T-helper 2 cell (primary cell): Measurements from ENCODE around the gene IFIT1.
"Not testable (repeated sequence)": the region's sequence is repeated elsewhere in the genome, so short reads cannot be mapped to it uniquely, and the experiment has no call there.

Source experiments
- DNase-seq, 5 experiments: peaks; one replicate each; pipeline versions ENCODE4 v3.0.0 to v3.0.0-alpha.2; 2012 to 2022

The IFIT1 gene

DNA sequence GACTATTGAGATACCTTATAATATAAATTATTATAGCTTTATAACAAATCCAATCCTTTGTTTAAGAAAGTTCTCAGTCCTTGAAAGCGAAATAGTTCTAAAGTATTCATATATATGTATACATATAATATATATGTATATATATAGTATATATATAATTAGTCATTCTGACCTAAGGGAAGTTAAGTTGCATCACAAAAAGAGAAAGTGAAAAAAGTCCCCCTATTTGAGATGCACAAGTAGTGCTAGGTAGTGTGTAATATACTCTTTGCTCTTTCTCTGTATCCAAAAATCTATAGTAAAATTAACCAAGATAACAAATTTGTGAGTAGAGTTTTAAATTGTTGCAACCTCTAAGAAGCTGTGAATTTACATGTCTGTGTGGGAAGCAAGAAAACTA lies 27.9 kb upstream of the IFIT1 start:
- no peak for DNase-seq

DNA sequence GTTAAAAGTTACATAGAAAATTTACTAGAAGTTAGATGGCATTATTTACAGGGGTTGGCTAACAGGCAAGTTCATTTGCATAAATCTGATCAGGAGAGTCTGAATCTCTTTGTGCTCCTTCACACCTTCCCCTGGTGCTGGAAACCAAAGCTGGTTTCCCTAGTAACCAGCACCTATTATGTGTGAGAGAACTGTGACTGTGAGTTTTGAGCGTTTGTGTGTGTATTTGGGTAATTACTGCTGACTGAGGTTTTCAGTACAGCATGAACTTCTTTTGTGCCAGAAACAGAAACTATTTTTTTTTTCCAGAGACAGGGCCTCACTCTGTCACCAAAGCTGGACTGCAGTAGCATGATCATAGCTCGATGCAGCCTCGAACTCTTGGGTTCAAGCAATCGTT lies 24.9 kb upstream of the IFIT1 start:
- peak in 2 of 5 experiments; percentile 20 to 55 for DNase-seq

DNA sequence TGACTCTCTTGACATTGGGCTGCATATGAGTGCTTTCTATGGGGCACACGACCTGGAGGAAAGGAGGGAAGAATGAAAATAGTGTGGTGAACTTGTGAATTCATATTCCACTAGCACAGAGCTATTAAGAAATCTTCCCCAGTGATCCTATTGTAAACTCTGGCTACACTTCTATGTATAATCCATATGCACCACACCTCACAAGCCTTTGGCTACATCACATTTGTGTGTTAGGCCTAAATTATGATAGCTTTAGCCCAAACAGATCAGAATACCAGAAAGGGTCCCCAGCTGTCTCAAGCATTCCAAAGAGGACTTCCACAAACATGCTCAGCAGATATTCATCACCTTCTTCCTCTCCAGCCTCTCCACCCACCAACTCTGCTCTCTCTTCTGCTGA lies 24.3 kb upstream of the IFIT1 start:
- no peak for DNase-seq

DNA sequence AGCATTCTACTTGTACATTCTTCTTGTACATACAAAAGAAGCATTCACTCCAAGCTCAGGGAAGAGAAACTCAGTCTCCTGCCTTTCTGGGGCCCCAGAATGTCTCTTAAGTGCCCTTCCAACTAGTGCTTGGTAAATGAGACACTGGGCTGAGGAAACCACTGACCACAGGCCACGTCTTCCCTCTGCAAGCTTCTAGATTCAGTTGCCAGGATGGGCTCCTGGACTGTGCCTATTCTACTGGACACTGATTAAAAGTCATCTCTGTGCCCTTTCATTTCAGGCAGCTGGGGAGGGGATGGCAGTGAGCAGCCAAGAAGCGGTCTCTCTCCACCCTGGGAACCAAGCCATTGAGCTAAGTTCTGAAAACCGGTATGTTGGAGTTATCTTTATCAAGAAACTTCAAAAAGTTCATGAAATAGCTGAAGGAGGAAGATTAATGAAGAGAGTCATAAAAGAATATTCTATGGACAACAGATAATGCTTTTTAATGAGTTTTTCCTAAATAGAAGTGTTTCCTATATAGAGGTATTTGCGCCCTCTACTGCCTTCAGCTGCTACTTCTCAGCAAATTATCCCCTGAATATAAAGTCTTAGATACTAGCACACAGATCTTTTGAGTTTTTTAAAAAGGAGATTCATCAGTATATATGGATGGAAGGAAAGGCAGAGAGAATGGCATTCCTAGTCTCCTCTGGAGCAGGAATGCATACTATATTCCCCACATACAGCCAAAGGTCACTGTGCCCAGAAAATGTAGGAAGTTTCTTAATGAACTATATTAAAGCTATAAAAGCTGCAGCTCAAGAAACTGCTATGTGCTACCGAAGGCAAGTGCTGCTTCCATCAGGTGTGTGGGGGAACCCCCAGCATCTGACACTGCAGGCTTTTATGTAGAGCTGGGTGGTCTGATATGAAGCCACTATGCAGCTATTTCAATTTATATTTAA lies 23.0 kb upstream of the IFIT1 start:
- DNase-seq = peak in 1 of 5 experiments; percentile 14

DNA sequence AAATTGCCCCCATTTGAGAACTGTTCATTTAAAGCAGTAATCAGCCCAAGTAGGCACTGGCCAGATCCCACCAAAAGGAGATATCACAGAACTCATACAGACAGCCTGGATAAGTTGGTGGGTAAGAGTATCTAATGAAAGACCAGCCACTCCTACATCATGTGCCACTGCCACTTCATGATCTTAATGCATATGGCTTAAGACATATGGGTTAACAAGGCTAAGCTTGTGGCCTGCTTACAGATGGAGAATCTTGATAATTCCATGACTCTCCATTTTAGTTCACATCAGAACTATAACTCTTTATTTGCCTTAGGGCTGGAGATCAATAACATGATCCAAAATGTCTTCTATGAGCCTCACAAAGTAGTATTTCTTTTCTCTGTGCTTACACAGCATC lies 21.3 kb upstream of the IFIT1 start:
- no peak for DNase-seq

DNA sequence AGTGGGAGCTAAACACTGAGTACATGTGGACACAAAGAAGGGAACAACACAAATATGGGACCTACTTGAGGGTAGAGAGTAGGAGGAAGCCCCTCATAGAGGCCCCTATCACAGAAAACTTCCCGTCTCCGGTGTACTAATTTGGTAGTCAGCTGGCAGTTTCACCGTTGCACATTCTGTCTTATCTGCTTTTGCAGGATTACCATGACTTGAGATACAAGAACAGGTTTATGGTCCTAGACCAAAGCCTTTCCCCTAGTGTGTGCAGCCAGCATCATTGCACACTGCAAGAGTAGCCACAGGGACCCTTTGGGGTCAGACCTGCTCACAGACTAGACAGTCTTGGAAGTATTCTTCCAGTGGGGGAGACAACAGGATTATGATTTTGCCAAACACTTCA lies 20.4 kb upstream of the IFIT1 start:
- DNase-seq = no peak

DNA sequence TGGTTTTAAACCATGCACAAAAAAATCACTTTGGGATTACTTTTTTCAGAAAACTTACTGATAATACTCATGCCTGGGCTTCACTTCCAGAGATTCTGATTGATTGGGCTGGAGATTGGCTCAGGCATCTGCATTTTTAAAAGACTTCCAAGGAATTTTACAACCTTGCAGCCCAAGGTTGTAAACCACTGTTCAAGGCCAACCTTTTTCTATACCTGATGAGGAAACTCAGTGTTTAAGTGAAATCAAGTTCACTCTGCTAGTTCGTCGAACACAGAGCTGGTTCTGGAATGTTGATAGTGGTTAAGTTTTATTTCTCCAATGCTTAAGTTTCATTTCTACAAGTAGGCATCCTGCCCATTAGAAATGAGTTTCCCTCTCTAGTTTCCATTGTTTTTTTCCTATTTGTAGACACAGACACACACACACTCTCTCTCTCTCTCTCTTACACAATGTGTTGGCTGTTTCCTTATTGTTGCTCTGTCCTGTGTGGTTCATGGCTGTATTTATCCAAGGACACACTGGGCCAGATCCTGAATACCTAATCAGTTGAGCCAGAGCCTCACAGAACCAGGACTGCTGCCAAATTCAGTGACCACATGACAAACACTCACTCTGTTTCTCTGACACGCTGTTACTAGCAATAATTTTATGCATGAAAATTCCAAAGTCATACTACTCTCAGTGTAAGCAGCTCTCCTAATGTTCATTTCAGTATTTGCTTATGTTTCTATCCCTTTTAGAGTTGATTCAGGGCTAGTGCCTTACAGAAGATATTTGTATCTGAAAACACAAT lies 18.3 kb upstream of the IFIT1 start:
- DNase-seq = no peak

DNA sequence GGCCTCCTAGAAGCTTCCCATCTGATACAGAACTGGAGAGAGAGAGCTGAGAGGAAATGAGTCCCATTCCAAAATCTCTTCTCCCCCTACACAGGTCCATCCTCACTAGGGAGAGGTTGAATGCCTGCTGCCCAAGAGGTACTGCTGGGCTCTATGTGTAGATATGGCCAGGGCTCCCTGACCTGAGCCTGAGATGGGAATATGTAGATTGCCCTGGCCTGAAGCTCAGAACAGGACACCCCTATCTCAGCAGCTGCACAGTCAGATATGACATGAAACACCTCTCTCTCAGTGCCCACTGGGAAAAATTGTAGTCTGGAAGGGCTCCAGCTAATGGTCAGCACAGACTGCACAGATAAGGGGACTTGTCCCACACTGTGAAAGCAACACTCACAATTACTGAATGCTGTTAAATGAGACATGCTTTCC lies 17.7 kb upstream of the IFIT1 start:
- no peak for DNase-seq

DNA sequence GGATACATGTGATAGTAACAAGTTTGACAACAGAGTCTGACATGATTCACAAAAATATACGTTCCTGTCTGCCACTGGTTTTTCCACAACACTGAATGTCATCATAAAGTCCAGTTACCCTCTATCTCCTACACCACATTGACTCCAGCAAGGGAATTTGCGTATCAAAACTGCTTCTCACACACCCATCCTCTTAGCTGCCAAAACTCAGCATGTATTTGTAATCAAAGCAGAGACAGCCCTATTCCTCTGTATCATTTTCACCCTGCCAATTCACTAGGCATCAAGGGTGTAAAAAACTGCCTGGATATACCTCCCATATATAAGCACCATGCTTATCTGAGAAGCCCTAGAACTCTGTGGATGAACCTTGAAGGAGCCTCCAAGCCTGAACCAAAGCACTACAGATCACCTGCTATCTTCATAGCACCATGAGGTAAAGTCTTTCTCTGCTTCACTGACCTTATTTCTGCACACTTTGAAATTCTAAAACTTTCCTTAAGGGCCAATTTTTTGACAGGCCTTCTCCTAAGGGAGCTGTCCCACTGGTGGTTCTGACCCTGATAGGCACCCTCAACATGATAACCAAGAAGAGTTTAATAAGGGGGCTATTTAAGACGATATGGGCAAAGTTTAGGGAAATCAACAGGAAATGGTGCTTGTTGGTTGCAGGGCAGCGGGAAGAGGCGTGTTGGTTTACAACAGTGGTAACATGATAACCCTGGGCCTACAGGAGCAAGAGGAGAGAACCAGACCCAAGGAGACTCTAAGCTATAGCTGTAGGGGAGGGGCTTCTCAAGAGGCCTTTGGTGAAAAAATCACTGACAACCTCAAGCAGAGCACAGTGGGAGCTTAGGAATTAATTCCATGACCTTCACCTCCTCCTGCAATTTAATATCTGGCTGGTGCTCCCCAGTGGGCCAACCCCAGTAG lies 14.5 kb upstream of the IFIT1 start, which contains the start of gene IFIT1B:
IFIT1B (plus strand) TSS at position 352 of the 933 bp plus-strand sequence; CDS start at position 432, 80 bp downstream.
- DNase-seq = no peak

DNA sequence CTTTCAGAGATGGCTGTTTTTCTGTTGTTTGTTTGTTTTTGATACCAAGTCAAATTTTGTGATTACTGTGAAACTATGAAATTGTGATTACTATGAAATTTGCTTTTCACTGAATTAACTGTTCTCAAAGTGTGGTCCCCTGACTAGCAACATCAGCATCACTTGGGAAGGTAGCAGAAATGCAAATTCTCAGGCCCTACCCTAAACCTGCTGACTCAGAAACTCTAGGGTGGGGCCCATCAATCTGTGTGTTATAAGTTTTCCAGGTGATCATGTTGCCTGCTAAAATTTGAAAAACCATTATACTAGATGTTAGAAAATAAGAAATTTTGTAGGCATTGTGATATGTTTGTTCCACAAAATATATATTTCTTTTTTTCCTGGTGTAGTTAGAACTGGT lies 13.3 kb upstream of the IFIT1 start:
- DNase-seq = no peak

DNA sequence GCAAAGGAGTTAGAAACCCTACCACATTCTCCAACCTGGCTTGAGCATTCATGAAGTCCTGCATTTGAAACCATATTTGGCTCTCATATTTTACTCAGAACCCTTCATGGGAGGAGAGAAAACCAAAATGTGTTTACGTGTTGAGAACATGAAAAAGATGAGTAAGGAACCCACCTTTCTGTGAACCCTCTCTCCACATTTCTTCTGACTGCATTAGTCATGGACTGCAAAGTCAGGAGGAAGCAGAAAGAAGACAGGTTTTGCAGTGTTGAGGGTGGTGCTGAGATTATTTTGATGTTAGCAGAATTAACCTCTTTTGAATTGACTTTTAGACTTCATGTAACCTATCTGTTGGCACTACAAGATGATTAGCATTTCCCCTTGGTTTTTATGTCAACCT lies 9.7 kb upstream of the IFIT1 start:
- DNase-seq = no peak

DNA sequence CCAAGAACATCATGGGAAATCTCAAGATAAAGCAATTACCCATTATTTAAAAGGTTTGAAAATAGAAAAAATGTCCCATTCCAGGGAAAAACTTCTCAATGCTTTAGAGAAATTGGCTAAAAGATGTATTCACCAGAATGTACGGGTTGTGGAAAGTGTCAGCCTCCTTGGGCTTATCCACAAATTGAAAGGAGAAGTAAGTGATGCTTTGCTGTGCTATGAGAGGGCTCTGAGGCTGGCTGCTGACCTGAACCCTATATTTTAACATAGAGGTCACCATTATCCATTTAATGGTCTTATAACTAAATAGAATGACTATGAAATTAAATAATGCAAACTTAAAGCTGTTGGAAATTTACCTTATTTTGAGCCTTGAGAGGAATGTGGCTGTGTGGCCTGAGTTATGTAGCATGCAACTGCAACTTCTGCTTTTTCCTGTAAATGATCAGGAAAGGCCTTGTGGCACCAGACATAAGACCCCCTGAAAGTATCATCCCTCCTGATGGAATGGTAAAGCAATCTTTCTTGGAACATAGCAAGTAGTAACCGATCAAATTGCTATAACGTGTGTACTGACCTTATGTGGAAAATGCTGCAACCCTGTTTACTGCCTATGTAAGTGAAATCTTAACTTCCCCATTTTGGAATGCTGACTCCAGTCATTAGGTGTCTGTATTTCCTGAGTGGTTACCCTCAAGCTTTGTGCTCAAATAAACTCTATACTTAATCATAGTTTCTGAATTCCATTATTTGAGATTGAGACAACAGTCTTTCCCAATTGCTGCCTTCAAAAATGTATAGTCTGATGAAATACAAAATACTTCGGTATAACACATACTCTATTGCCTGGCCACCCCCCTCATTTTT lies 7.7 kb upstream of the IFIT1 start:
- no peak for DNase-seq

DNA sequence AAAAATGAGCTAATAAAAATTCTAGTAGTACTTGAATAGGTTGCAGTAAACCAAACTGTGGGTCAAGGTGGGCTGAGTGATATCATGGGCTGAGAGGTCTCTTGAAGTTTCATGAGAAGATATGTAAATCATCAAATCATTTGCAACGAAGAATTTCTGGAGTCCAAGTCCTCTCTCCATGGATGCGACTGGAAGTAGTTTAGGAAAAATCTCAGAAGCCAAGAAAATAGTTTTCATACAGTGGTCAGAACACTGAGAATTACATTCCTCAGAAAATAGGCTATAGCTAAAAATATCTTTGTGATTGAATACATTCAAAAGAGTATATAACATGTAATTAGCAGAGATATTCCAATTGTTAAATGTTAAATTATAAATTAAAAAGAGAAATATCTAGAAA lies 3.6 kb upstream of the IFIT1 start:
- no peak for DNase-seq

DNA sequence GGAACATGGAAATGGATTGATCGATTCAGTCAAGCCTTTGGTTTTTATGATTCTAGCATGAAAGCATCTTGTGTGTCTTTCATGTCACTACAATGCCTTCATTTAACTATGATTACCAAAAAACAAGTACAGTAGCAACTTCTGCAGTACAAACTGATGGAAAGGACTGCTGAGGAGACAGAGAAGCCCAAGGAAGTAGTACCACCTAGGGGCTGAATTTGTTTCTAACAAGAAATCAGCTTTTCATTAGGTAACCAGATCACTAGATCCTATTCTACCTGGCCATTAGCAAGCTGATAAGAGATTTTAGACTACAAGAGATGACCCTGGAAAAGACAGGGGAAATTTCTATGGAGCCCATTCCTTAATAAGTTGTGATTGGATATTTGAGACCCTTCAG lies 3.2 kb upstream of the IFIT1 start:
- DNase-seq = peak in 1 of 5 experiments; percentile 29

DNA sequence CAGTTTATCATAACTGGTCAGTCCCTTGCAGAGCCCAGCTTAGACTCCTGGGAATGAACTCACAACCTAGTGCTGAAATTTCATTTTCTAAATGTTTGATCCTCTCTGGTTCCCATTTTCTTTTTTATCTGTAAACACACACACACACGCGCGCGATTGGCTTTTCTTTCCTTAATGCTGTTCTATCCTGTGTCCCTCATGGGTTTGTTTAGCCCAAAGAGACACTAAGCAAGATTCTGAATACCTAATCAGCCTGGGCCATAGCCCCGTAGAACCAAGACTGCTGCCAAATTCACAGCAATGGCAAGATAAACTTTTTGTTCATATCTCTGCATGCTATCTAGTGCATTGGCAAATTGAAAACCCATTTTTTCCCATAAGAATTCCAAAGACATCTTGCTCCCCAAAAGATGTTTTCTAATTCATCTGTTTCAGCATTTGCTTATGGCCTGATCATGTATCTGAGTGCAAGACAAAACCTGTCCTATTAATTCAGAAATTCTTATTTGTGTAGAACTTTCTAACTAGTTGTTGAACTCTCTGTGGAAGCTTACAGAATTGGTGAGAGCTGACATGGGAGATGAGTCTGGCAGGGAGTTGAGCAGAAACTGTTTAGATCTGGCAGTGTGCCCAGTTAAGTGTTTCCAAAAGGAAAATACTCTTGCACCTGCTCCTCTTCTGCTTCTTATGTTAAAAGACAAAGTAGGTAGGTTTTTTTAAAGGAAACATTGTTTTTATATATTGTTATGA lies 1.8 kb upstream of the IFIT1 start:
- DNase-seq = no peak

DNA sequence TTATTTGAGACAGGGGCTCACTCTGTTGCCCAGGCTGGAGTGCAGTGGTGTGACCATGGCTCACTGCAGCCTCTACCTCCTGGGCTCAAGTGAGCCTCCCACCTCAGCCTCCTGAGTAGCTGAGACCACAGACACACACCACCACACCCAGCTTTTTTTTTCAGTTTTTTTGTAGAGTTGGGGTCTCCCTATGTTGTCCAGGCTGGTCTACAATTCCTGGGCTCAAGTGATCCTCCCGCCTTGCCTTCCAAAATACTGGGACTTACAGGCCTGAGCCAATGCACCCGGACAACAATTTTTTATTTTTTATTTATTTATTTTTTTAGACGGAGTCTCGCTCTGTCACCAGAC lies 1.2 kb upstream of the IFIT1 start:
- not testable (repeated sequence) for DNase-seq

DNA sequence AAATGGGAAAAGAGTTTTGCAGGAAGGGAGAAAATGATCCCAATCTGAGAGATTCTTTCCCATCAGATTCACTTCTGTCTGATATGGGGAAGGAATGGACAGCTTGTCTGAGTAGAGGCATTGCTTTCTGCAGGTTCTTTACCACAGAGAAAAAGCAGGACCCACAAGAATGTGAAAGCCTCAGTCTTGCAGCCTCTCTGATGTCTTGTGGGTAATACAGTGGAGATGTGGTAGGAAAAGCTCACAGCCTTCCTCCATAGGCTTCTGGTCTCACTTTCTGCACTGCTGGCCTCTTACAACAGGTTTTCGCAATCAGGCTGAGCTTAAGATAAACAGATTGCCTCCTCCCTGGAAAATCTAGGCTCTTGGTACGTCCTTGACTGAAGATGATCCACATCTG lies 551 bp downstream of the IFIT1 start:
- DNase-seq = no peak

DNA sequence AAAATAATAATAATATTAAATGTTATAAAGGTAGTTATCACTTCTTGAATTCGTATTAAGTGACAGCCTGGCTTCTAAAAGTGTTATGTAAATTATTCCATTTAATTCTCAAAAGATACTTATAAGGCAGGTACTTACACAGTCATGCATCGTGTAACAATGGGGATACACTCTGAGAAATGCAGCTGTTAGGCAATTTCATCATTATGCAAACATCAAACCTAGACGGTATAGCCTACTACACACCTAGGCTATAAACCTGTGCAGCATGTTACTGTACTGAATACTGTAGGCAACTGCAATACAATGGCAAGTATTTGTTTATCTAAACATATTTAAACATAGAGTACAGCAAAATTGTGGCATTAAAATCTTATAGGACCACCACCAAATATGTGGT lies 1.5 kb downstream of the IFIT1 start:
- DNase-seq = no peak

DNA sequence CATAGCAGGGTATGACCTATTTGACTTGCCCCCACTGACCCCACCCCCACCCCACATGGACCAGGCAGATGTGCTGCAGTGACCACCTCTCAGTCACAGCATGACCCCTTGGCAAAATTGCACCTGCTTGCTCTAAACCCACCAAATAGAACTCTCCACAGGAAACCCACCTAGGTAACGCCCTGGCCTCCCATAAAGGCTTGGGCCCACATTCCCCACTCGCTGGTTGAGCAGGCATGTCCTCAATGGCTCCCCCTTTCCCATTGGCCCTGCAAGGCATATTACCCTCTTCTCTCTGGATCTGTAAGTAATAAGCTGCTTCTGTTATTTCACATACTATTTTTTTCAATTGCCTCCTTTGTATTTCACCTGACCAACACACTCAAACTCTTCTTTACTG lies 2.7 kb downstream of the IFIT1 start:
- no peak for DNase-seq

DNA sequence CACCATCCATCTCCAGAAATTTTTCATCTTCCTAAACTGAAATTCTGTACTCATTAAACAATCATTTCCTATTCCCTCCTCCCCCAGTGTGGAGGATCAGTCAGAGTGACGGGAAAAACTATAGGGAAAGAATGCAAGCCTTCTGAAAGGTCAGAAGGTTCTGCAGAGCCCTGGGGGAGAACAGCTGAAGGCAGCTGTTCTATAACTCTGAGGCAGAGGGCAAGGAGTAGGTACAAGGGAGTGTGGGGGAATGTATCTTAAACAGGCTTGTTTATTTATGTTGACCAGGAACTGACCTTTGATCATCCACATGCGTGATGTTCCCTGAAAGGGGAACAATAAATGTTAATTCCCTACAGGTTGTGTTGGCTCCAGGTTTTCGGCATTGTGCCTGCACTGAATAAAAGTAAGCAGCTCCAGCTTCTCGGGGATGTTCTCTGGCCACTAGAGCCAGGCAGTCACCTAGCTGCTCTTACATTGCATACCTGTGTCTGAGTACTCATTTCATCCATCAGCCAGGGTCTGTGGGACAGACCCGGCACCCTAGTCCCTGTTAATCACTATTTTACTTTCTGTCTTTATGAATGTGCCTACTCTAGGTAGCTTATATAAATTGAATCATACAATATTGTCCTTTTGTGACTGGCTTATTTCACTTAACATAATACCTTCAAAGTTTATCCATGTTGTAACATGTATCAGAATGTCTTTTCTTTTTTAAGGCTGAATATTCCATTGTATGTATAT lies 5.8 kb downstream of the IFIT1 start:
- no peak for DNase-seq
